Tibial nerve (tissue), 4 donors: Measurements from ENCODE around the gene THUMPD1. TPM values are rescaled to one million over a fixed set of nuclear protein-coding genes. Genes with fewer than 3 reads are reported as not detected.
"Not testable (repeated sequence)": the region's sequence is repeated elsewhere in the genome, so short reads cannot be mapped to it uniquely, and the experiment has no call there.

ENCODE experiments used
- DNase-seq, 2 donors: peaks; one replicate each; pipeline ENCODE4 v3.0.0-alpha.2; 2019; ENCODE audit warnings: low spot score in 2 of 2
- H3K27ac ChIP-seq, 4 donors: fragments of 200-600 bp; sonication (generic) in 3 of 4; one replicate each; pipeline ENCODE4 v1.5.1; 2017 to 2019; ENCODE audit warnings: mild to moderate bottlenecking in 1 of 4
- H3K27me3 ChIP-seq, 2 donors: fragments of 200-600 bp; sonication (generic) in 1 of 2; one replicate each; pipeline versions ENCODE4 v1.5.1 to v1.6.0; 2017 to 2019
- H3K36me3 ChIP-seq, 3 donors: fragments of 200-600 bp; sonication (generic); one replicate each; pipeline ENCODE4 v1.5.1; 2018 to 2019
- H3K4me1 ChIP-seq, 4 donors: fragments of 200-600 bp; sonication (generic) in 3 of 4; one replicate each; pipeline ENCODE4 v1.5.1; 2017 to 2019
- H3K4me3 ChIP-seq, 4 donors: fragments of 200-600 bp; sonication (generic) in 3 of 4; one replicate each; pipeline ENCODE4 v1.5.1; 2017 to 2019; ENCODE audit warnings: mild to moderate bottlenecking in 1 of 4, moderate library complexity in 1 of 4
- H3K9me3 ChIP-seq, 4 donors: fragments of 200-600 bp; sonication (generic) in 3 of 4; one replicate each; pipeline ENCODE4 v1.5.1; 2017 to 2019
- EP300 ChIP-seq, 2 donors: sonication (generic); formaldehyde crosslinking; IDR thresholded peaks; one replicate each; pipeline ENCODE4 v1.6.1; 2017; ENCODE audit warnings: antibody characterized with exemption in 2 of 2, mild to moderate bottlenecking in 1 of 2
- POLR2A ChIP-seq, 2 donors: fragments of 450-650 bp; IDR thresholded peaks; one replicate each; pipeline ENCODE4 v1.6.1; 2017; ENCODE audit warnings: antibody characterized with exemption in 2 of 2, mild to moderate bottlenecking in 2 of 2, moderate library complexity in 2 of 2
- WGBS, 2 donors: methylation state at CpG; one replicate each; pipeline ENCODE4 v1.1.5; 2018; 5-methylcytosine and 5-hydroxymethylcytosine counted together
- total RNA-seq, 4 donors: library from RNA; depleted of rRNA; stranded (reverse); fragments of >200 nt; gene quantifications; one replicate each; pipeline ENCODE4 v1.1.0, GENCODE V29; 2016
- TF ChIP-seq, protein P1 (sequence below), 5 experiments: fragments of 200-600 bp in 3 of 5; fragments of 450-650 bp in 2 of 5; sonication (generic) in 3 of 5; IDR thresholded peaks; one replicate each; pipeline ENCODE4 v1.5.1; 2016 to 2019; ENCODE audit warnings: antibody characterized with exemption in 5 of 5, mild to moderate bottlenecking in 3 of 5, moderate library complexity in 2 of 5

The THUMPD1 gene
- total RNA-seq, 4 donors from 2014 or later, result 33.6 to 58.4 (median 49.8) TPM

DNA sequence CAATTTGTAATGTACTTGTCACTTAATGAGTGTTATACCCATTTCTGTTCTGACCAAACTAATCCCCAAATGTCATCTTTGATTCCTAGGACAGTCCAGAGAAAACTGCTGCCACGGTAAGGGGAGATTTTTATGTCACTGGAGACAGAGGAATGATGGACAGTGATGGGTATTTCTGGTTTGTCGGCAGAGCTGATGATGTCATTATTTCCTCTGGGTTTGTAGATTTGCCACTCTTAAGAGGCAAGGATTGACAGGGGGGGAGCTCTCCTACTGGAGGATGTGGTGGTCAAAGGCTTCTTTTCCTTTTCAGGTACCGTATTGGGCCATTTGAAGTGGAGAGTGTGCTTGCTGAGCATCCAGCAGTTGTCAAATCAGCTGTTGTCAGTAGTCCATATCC, 12.5 kb downstream of the THUMPD1 start:
- Histone ChIP-seq H3K4me3 (no peak overlapping the region), H3K36me3 (peaks cover 0 to 20% (median 0%) of the 10 kb centered on the region in 3 donors), H3K27me3 (no peaks in the 10 kb centered on the region), H3K27ac (no peak overlapping the region), H3K9me3 (no peaks in the 10 kb centered on the region), H3K4me1 (peaks cover 0 to 7% (median 0%) of the 10 kb centered on the region in 4 donors)
- DNase-seq, result no peak
- TF ChIP-seq POLR2A (IDR thresholded peaks at IDR 0.05) (no peak), EP300 (IDR thresholded peaks at IDR 0.05) (no peak)
- TF ChIP-seq, protein P1, sequence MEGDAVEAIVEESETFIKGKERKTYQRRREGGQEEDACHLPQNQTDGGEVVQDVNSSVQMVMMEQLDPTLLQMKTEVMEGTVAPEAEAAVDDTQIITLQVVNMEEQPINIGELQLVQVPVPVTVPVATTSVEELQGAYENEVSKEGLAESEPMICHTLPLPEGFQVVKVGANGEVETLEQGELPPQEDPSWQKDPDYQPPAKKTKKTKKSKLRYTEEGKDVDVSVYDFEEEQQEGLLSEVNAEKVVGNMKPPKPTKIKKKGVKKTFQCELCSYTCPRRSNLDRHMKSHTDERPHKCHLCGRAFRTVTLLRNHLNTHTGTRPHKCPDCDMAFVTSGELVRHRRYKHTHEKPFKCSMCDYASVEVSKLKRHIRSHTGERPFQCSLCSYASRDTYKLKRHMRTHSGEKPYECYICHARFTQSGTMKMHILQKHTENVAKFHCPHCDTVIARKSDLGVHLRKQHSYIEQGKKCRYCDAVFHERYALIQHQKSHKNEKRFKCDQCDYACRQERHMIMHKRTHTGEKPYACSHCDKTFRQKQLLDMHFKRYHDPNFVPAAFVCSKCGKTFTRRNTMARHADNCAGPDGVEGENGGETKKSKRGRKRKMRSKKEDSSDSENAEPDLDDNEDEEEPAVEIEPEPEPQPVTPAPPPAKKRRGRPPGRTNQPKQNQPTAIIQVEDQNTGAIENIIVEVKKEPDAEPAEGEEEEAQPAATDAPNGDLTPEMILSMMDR (IDR thresholded peaks at IDR 0.05), result no peak
- 64 to 66% methylated on average over 3 of the region's 3 CpGs for WGBS, 2 donors

DNA sequence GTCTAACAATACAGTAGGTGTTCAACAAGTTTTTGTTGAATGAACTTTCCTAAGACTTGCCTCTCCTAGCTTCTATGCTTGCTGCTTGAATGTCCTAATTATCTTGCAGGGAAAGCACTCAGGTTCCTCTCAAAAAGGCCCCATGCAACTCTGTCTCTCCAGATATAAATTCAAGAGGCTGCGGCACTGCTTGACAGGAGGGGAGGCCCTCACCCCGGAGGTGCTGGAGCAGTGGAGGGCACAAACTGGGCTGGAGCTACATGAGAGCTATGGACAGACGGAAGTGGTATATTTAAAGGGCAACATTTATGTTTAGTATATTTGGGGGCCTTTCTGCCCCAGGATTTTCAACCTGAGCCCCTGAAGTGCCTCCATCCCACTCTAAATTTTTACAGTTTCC, 14.4 kb downstream of the THUMPD1 start:
- no peaks in the 10 kb centered on the region for H3K9me3 ChIP-seq
- no peak overlapping the region for H3K27ac ChIP-seq
- peaks cover 0 to 20% (median 0%) of the 10 kb centered on the region in 3 donors for H3K36me3 ChIP-seq
- WGBS, 2 donors, result 75 to 90% methylated on average over 3 of the region's 3 CpGs
- H3K4me1 ChIP-seq, result no peaks in the 10 kb centered on the region
- no peaks in the 10 kb centered on the region for H3K27me3 ChIP-seq
- no peak overlapping the region for H3K4me3 ChIP-seq
- TF ChIP-seq POLR2A (IDR thresholded peaks at IDR 0.05) (no peak), EP300 (IDR thresholded peaks at IDR 0.05) (no peak)
- TF ChIP-seq, protein P1 (IDR thresholded peaks at IDR 0.05), result no peak
- DNase-seq, result no peak

DNA sequence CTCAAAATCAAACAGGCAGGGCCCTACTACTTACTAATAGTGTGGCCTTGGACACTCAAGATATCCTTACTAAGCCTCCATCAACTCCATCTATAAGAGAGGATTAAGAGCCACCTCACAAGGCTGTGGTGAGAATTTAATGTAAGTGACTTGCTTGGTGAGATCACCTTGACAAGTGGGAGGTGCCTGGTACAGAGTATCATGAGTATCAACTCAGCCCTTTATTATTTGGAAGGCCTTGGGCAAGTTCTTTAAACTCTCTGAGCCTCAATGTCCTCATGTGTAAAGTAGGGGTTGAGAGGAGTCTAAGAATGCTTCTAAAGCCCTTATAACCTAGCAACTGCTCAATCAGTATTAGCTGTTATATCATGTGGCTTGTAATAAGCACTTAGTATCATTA, 15.0 kb downstream of the THUMPD1 start:
- TF ChIP-seq POLR2A (IDR thresholded peaks at IDR 0.05) (no peak), EP300 (IDR thresholded peaks at IDR 0.05) (no peak)
- TF ChIP-seq, protein P1 (IDR thresholded peaks at IDR 0.05), result no peak
- Histone ChIP-seq H3K4me1 (no peaks in the 10 kb centered on the region), H3K9me3 (no peaks in the 10 kb centered on the region), H3K36me3 (peaks cover 0 to 20% (median 0%) of the 10 kb centered on the region in 3 donors), H3K27me3 (no peaks in the 10 kb centered on the region), H3K27ac (no peak overlapping the region), H3K4me3 (no peak overlapping the region)
- DNase-seq, result no peak

DNA sequence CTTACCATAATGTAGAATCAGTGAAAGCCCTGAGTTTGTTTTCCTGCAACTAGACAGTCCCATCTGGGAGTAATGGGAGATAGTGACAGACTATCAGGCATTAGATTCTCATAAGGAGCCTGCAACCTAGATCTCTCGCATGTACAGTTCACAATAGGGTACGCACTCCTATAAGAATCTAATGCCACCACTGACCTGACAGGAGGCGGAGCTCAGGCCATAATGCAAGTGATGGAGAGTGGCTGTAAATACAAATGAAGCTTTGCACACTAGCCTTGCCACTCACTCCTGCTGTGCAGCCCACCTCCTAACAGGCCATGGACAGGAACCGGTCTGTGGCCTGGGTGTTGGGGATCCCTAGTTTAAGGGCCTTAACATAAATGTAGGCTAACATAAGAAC, 21.4 kb downstream of the THUMPD1 start:
- DNase-seq, result no peak
- H3K27me3 ChIP-seq, result no peaks in the 10 kb centered on the region
- H3K4me1 ChIP-seq, result no peaks in the 10 kb centered on the region
- no peaks in the 10 kb centered on the region for H3K36me3 ChIP-seq
- H3K27ac ChIP-seq, result no peak overlapping the region
- no peak overlapping the region for H3K4me3 ChIP-seq
- no peaks in the 10 kb centered on the region for H3K9me3 ChIP-seq
- 87 to 89% methylated on average over 4 of the region's 4 CpGs for WGBS, 2 donors
- TF ChIP-seq, protein P1 (IDR thresholded peaks at IDR 0.05), result no peak
- TF ChIP-seq POLR2A (IDR thresholded peaks at IDR 0.05) (no peak), EP300 (IDR thresholded peaks at IDR 0.05) (no peak)

DNA sequence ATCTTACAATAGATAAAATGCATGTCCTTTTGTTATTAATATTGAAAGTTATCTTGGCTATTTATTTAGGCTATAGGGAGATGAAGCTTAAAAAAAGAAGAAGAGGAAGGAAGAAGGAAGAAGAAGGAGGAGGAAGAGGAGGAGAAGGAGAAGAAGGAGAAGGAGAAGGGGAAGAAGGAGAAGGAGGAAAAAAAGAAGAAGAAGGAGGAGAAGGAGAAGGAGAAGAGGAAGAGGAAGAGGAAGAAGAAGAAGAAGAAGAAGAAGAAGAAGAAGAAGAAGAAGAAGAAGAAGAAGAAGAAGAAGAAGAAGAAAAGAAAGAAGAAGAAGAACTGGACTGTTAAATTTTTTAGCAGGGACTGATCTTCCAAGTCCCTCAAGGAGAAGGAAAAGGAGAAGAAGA, 23.9 kb downstream of the THUMPD1 start:
- DNase-seq, H3K27ac ChIP-seq, H3K4me3 ChIP-seq, H3K9me3 ChIP-seq, H3K36me3 ChIP-seq, H3K4me1 ChIP-seq, H3K27me3 ChIP-seq: not testable (repeated sequence)

DNA sequence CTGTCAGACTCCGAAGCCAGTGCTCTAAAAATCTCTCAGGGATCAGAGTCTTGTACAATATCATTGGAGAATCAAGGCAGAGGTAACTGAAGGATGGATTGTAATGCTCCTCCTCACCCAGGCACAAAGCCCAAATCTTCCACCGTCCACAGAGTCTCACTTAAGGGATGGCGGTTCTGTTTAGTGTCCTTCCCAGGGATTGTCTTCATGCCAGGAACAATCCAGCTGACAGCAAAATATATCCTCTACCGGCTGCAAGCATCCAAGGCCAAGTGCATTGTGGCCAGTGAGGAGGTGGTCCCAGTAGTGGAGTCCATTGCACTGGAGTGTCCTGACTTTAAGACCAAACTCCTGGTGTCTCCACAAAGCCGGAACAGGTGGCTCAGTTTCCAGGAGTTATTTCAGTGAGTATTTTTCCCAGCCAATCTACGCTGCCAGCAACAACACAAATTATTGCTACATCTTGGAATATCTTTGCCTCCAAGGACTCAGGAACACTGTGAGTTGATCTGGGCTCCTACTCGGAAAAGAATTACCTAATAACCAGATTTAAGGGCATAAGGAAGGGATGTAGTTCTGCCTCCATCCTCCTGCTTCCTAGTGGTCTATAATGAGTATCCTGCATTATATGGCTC, 30.2 kb downstream of the THUMPD1 start:
- DNase-seq, result no peak
- Histone ChIP-seq H3K36me3 (no peaks in the 10 kb centered on the region), H3K4me3 (no peak overlapping the region), H3K4me1 (no peaks in the 10 kb centered on the region), H3K27me3 (no peaks in the 10 kb centered on the region), H3K27ac (no peak overlapping the region), H3K9me3 (peaks cover 0 to 6% (median 0%) of the 10 kb centered on the region in 4 donors)
- WGBS, 2 donors, result 74 to 83% methylated on average over 7 of the region's 7 CpGs
- TF ChIP-seq EP300 (IDR thresholded peaks at IDR 0.05), result no peak
